DOHH2 (cell line): ENCODE data around the gene IFNA16.
"Not testable (repeated sequence)": the region's sequence is repeated elsewhere in the genome, so short reads cannot be mapped to it uniquely, and the experiment has no call there.

ENCODE experiments used
- H3F3A ChIP-seq: fragments of 200-600 bp; sonication (generic), shearing (Covaris generic); 2 replicates; pipeline ENCODE4 v1.6.0; 2016; ENCODE audit warnings: antibody characterized with exemption, mild to moderate bottlenecking; ENCODE audit not compliant: control insufficient read depth, insufficient read depth
- H3K27ac ChIP-seq: fragments of 200-600 bp; sonication (generic); 2 replicates; pipeline ENCODE4 v1.5.1; 2014; ENCODE audit warnings: low read depth, mild to moderate bottlenecking, low read length, moderate library complexity
- H3K27me3 ChIP-seq: fragments of 200-600 bp; sonication (generic); 2 replicates; pipeline ENCODE4 v1.6.1; 2014; ENCODE audit warnings: mild to moderate bottlenecking, low read length, mixed read lengths; ENCODE audit not compliant: control insufficient read depth
- H3K36me3 ChIP-seq: fragments of 200-600 bp; sonication (generic); 2 replicates; pipeline ENCODE4 v1.6.1; 2014; ENCODE audit warnings: mild to moderate bottlenecking, low read length, moderate library complexity, mixed read lengths; ENCODE audit not compliant: control insufficient read depth
- H3K4me1 ChIP-seq: fragments of 200-600 bp; sonication (generic); 2 replicates; pipeline ENCODE4 v1.6.1; 2014; ENCODE audit warnings: mild to moderate bottlenecking, low read length, mixed read lengths; ENCODE audit not compliant: control insufficient read depth
- H3K4me2 ChIP-seq: fragments of 200-600 bp; sonication (generic); 2 replicates; pipeline ENCODE4 v1.6.0; 2014; ENCODE audit warnings: mild to moderate bottlenecking, low read length, moderate library complexity
- H3K4me3 ChIP-seq: fragments of 200-600 bp; sonication (generic); 2 replicates; pipeline ENCODE4 v1.5.1; 2014; ENCODE audit warnings: mild to moderate bottlenecking, low read length, mixed read lengths
- H3K79me2 ChIP-seq: fragments of 200-600 bp; sonication (generic); 2 replicates; pipeline ENCODE4 v1.6.1; 2014; ENCODE audit warnings: mild to moderate bottlenecking, low read length, mixed read lengths; ENCODE audit not compliant: control insufficient read depth
- H3K9me2 ChIP-seq: fragments of 200-600 bp; sonication (generic); replicated peaks from 2 replicates; pipeline ENCODE4 v1.6.1; 2014; ENCODE audit warnings: mild to moderate bottlenecking, low read length, mixed read lengths; ENCODE audit not compliant: control insufficient read depth
- H3K9me3 ChIP-seq: fragments of 200-600 bp; sonication (generic); 2 replicates; pipeline ENCODE4 v1.6.1; 2014; ENCODE audit warnings: antibody characterized with exemption, low read length, mixed read lengths; ENCODE audit not compliant: control insufficient read depth, insufficient read depth
- H4K20me1 ChIP-seq: fragments of 200-600 bp; sonication (generic); 2 replicates; pipeline ENCODE4 v1.6.0; 2014; ENCODE audit warnings: low read depth, mild to moderate bottlenecking, antibody characterized with exemption, low read length, moderate library complexity; ENCODE audit not compliant: control insufficient read depth, insufficient read depth
- CTCF ChIP-seq: fragments of 200-600 bp; sonication (generic); IDR thresholded peaks from one replicate; pipeline ENCODE4 v1.5.1; 2014; ENCODE audit warnings: antibody characterized with exemption, mild to moderate bottlenecking, low read depth, low read length; ENCODE audit not compliant: poor library complexity, severe bottlenecking
- EZH2phosphoT487 ChIP-seq: fragments of 200-600 bp; sonication (generic); IDR thresholded peaks from 2 replicates; pipeline ENCODE4 v1.6.1; 2017; ENCODE audit warnings: borderline replicate concordance, mild to moderate bottlenecking, antibody characterized with exemption, low read length, moderate library complexity, mixed read lengths

The IFNA16 gene

DNA sequence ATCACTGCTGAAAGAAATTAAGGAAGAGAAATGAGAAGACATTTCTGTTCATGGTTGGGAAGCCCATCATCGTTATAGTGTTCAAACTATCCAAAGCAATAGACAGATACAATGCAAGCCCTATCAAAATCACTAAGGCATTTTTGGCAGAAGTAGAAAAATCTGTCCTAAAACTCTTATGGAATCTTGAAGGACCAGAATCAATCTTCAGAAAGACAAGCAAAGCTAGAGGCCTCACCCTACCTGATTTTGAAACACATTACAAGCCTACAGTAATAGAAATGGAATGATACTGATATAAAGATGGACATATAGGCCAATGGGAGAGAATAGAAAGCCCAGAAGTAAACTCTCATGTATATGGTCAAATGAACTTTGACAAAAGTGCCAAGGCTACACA, 45.8 kb downstream of the IFNA16 start:
- Histone ChIP-seq H3K36me3 (no peaks in the 10 kb centered on the region), H4K20me1 (no peaks in the 10 kb centered on the region), H3K4me1 (no peaks in the 10 kb centered on the region), H3K27me3 (0 out of 2 replicates have a peak, but pooled peaks cover 3% of the 10 kb centered on the region), H3K4me2 (no peak overlapping the region), H3K9me2 (no peaks in the 10 kb centered on the region), H3F3A (no peaks in the 10 kb centered on the region), H3K27ac (no peak overlapping the region), H3K9me3 (no peaks in the 10 kb centered on the region), H3K4me3 (no peak overlapping the region), H3K79me2 (no peaks in the 10 kb centered on the region)
- TF ChIP-seq CTCF (no peak), EZH2phosphoT487 (no peak)

- not testable (repeated sequence) for H3K36me3 ChIP-seq, H3F3A ChIP-seq, H3K4me2 ChIP-seq, H3K79me2 ChIP-seq, H3K27me3 ChIP-seq, H3K27ac ChIP-seq, H4K20me1 ChIP-seq, H3K4me3 ChIP-seq, H3K9me3 ChIP-seq, H3K4me1 ChIP-seq, H3K9me2 ChIP-seq
Observed at GRCh38 chr9:21166560-21166959, 50.6 kb downstream of the IFNA16 start, which contains the start of gene IFNA21. Gene IFNA21 (minus strand): TSS chr9:21166660. CDS start chr9:21166612, 48 bp downstream.
